Jurkat, Clone E6-1 (cell line): Measurements from ENCODE around the gene NELFE.
"Not testable (repeated sequence)": the region's sequence is repeated elsewhere in the genome, so short reads cannot be mapped to it uniquely, and the experiment has no call there.

Experiments
- DNase-seq: peaks from one replicate; pipeline ENCODE4 v3.0.0-alpha.2; 2011; ENCODE audit warnings: low read depth, low spot score
- H3K4me3 ChIP-seq: 2 replicates; pipeline ENCODE4 v1.5.1; 2011; ENCODE audit warnings: mild to moderate bottlenecking, low read length, control low read depth, moderate library complexity

NELFE gene

DNA sequence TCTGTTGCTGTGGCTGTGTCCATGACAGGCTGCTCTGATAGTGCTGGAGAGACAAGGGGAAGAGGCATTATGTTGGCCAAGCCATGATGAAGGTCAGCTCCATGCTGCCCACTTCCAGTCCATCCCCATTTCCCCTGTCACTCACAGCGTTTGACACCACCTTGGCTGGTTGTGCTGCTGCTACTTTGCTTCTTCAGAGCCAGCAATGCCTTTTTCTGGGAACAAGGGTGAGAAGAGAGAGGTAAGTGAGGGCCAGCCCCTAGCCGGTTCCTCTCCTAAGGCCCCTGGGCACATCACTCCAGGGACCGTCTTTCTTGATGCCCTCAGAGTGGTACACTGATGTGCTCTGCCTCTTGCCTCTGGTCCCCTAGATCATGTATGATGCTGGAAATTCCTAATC lies 2.0 kb downstream of the NELFE start:
- no peak for DNase-seq
- no peak overlapping the region for H3K4me3 ChIP-seq

- no peak for DNase-seq
Observed at GRCh38 chr6:31954511-31954910, 4.3 kb downstream of the NELFE start.

GRCh38 chr6:31952890-31953289 lies 5.9 kb downstream of the NELFE start:
- no peak for DNase-seq
- no peak overlapping the region for H3K4me3 ChIP-seq

More at GRCh38 chr6:31954511-31954910, 4.3 kb downstream of the NELFE start:
- no peak overlapping the region for H3K4me3 ChIP-seq

DNA sequence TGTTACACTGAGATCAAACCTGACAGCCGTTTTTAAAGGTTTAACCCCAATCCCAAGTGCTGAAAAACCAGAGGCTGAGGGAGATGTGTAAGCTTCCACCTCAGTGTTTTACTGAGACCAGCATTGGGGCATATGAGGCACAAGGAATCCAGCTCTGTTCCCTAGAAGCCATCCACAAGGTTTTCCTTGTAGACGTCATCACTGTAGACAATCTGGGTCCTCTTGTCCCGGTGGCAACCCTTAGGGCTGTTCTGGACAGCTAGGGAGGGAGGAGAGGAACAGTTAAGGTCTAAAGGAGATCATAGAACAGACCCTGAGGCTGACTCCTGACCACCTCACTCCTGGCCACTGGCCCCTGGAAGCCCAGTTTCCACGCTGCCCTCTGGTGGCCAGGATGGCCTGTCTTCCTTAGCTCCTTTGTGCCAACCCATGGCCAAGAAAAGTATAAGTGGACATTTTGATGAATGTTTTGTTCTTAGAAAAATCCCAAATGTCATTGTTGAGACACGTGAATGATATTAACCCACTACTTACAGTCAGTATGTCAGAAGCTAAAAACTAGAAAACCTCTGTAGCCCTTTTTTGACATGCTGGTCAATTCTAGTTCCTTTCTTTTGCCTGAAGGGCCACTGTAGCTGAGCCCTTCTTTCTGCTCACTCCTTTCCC lies 6.5 kb downstream of the NELFE start:
- DNase-seq = no peak
- no peak overlapping the region for H3K4me3 ChIP-seq

DNA sequence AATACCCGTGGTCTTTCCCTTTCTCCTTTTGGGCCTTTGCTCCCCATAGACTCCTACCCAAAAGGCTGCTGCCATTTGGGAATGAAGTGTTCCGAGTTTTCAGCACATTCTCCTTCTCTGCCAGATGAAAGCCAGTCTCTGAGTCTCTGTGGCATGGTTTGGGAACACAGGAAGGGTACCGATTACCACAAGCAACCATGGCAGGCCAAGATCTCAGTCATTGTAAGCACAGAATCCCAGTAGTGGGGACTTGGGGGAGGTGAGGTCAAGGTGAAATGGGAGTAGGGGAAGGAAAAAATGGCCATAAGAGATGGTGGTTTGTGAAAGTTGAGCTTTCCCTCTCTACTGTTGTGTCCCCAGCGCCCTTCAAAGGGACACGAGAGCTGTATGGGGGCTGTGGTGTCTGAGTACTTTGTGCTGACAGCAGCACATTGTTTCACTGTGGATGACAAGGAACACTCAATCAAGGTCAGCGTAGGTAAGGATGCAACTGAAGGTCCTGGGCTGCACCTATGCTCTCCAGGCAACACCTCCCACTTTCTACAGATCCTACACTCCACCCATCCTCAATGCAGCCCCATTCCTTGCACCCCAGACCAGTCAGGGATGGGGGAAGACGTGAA lies 8.7 kb downstream of the NELFE start:
- H3K4me3 ChIP-seq = no peak overlapping the region
- DNase-seq = no peak

- no peak overlapping the region for H3K4me3 ChIP-seq
- no peak for DNase-seq
Observed at GRCh38 chr6:31948753-31949413, 9.9 kb downstream of the NELFE start.

DNA sequence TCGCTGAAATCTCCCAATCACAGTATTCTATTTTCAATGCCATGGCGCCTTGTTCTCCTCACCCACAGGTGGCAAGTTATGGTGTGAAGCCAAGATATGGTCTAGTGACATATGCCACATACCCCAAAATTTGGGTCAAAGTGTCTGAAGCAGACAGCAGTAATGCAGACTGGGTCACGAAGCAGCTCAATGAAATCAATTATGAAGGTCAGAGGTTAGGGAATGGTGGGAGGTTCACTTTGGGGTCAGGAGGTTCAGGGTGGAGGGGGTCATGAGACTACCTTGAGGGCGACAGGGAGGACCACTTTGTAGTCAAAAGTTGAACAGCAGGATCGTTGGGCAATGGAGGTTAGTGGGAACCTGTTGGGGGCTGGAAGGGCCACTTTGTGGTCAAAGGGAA lies 10.5 kb downstream of the NELFE start:
- no peak overlapping the region for H3K4me3 ChIP-seq
- DNase-seq = no peak

DNA sequence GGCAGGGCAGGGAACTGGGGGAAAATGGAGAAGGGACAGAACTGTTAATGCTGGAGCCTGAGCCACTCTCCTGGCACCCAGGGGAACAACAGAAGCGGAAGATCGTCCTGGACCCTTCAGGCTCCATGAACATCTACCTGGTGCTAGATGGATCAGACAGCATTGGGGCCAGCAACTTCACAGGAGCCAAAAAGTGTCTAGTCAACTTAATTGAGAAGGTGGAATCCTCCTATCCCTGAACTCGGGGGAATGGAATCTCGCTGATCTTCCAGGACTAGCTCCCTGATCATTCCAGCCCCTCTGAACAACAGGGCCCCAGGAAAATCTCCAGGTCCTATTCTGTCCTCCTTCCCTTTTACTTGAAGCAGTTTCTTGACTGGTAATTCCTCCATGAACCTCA lies 10.9 kb downstream of the NELFE start:
- no peak for DNase-seq
- no peak overlapping the region for H3K4me3 ChIP-seq

- no peak overlapping the region for H3K4me3 ChIP-seq
Observed at GRCh38 chr6:31947070-31947675, 11.6 kb downstream of the NELFE start.

GRCh38 chr6:31946370-31946885 lies 12.3 kb downstream of the NELFE start:
- H3K4me3 ChIP-seq = no peak overlapping the region

More at GRCh38 chr6:31947070-31947675, 11.6 kb downstream of the NELFE start:
- DNase-seq = no peak

DNA sequence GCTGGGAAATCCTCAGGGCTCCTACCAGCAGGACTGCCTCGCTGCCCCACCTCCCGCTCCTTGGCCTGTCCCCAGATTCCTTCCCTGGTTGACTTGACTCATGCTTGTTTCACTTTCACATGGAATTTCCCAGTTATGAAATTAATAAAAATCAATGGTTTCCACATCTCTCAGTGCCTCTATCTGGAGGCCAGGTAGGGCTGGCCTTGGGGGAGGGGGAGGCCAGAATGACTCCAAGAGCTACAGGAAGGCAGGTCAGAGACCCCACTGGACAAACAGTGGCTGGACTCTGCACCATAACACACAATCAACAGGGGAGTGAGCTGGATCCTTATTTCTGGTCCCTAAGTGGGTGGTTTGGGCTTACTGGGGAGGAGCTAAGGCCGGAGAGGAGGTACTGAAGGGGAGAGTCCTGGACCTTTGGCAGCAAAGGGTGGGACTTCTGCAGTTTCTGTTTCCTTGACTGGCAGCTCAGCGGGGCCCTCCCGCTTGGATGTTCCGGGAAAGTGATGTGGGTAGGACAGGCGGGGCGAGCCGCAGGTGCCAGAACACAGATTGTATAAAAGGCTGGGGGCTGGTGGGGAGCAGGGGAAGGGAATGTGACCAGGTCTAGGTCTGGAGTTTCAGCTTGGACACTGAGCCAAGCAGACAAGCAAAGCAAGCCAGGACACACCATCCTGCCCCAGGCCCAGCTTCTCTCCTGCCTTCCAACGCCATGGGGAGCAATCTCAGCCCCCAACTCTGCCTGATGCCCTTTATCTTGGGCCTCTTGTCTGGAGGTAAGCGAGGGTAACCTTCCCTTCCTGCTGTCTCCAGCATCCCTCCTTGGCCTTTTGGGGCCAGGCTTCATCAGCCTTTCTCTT lies 13.0 kb downstream of the NELFE start, which contains the start of gene CFB:
Gene CFB, plus strand, starts transcription at position 589 of the 863 bp plus-strand sequence. Its CDS starts 127 bp downstream, at position 716.
- no peak for DNase-seq
- no peak within 1 kb of the TSS for H3K4me3 ChIP-seq

More at GRCh38 chr6:31946370-31946885, 12.3 kb downstream of the NELFE start:
- no peak for DNase-seq

- no peak for DNase-seq
- H3K4me3 ChIP-seq = no peak overlapping the region
Observed at GRCh38 chr6:31945154-31945506, 13.6 kb downstream of the NELFE start.

GRCh38 chr6:31943742-31944141 lies 15.0 kb downstream of the NELFE start:
- no peak for DNase-seq
- H3K4me3 ChIP-seq = no peak overlapping the region

GRCh38 chr6:31940256-31940664 lies 18.5 kb downstream of the NELFE start:
- no peak overlapping the region for H3K4me3 ChIP-seq

GRCh38 chr6:31935823-31936222 lies 22.9 kb downstream of the NELFE start:
- DNase-seq = no peak
- no peak overlapping the region for H3K4me3 ChIP-seq

More at GRCh38 chr6:31940256-31940664, 18.5 kb downstream of the NELFE start:
- DNase-seq = no peak

DNA sequence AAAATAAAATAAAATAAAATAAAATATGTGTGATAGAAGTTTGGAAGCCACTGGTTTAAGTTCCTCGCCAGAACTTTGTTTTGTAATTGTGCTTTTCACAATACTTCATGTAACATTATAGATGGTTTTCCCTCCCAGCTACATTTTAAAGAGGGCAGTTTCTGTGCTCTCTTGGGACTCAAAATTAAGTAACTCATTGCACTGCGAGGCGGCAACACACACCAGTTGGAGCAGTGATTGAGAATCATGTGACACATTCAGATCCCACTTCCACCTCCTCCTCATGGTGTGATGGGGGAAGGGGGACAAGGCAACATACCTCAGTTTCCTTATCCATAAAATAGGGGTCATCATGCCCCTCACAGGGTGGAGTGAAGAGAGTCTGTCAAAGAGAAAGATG lies 23.8 kb downstream of the NELFE start:
- H3K4me3 ChIP-seq = no peak overlapping the region
- no peak for DNase-seq

- no peak for DNase-seq
Observed at GRCh38 chr6:31933537-31933936, 25.2 kb downstream of the NELFE start.

GRCh38 chr6:31932137-31932536 lies 26.6 kb downstream of the NELFE start:
- H3K4me3 ChIP-seq, DNase-seq: not testable (repeated sequence)

More at GRCh38 chr6:31933537-31933936, 25.2 kb downstream of the NELFE start:
- no peak overlapping the region for H3K4me3 ChIP-seq

GRCh38 chr6:31930962-31931361 lies 27.8 kb downstream of the NELFE start:
- H3K4me3 ChIP-seq = no peak overlapping the region
- no peak for DNase-seq
